Right lobe of liver (tissue), 4 donors: ENCODE measurements around the gene PRR5L.

ENCODE experiments used
- POLR2A ChIP-seq: fragments of 450-650 bp; IDR thresholded peaks from one replicate; pipeline ENCODE4 v1.6.1; 2017; ENCODE audit warnings: antibody characterized with exemption, mild to moderate bottlenecking
- TF ChIP-seq, protein P1 (sequence below), 4 donors: fragments of 200-600 bp in 3 of 4; fragments of 450-650 bp in 1 of 4; IDR thresholded peaks; one replicate each; pipeline versions ENCODE4 v1.5.1 to v1.8.0; 2016 to 2022; ENCODE audit warnings: antibody characterized with exemption in 4 of 4, mild to moderate bottlenecking in 2 of 4
- donor health status: DM: no; HTN: no; CAD: no.
- donor health status: DM: no; HTN: no; CAD: no.
- donor health status: DM: no; HTN: yes; CAD: no.

DNA sequence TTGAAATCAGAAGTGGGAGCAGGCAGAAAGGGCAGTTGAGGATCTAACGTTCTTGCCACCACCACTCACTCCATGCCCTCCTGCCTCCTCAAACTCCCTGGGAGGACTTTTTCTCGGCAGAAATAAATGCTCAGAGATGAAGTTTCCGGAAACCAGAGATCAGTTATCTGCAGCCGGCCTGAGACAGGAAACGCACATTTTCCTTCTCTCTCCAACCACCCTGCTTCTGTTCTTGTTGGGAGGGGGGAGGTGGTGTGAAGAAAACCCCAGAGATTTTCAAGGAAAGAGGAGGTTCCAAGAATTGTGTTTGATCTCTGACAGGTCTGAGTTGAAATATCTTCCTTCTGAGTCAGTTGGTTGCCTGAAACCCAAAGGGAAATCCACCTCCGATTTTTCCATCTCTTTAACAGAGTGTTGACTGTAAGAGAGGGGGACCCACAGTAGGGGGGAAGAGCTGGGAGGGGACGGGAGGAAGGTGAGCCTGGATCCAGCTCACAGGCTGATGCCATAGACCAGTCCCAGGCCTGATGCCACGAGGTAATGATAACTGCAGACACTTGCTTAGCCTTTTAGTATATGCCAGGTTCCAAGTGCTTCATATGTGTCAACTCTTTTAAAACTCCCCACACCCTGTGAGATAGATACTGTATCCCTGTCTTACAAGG lies 113.2 kb downstream of the PRR5L start:
- TF ChIP-seq, protein P1, sequence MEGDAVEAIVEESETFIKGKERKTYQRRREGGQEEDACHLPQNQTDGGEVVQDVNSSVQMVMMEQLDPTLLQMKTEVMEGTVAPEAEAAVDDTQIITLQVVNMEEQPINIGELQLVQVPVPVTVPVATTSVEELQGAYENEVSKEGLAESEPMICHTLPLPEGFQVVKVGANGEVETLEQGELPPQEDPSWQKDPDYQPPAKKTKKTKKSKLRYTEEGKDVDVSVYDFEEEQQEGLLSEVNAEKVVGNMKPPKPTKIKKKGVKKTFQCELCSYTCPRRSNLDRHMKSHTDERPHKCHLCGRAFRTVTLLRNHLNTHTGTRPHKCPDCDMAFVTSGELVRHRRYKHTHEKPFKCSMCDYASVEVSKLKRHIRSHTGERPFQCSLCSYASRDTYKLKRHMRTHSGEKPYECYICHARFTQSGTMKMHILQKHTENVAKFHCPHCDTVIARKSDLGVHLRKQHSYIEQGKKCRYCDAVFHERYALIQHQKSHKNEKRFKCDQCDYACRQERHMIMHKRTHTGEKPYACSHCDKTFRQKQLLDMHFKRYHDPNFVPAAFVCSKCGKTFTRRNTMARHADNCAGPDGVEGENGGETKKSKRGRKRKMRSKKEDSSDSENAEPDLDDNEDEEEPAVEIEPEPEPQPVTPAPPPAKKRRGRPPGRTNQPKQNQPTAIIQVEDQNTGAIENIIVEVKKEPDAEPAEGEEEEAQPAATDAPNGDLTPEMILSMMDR (IDR thresholded peaks at IDR 0.05) = no peak
- no peak for TF ChIP-seq POLR2A
